H9 (cell line): Measurements from ENCODE around the gene SYT17. TPM values are rescaled to one million over a fixed set of nuclear protein-coding genes. Genes with fewer than 3 reads are reported as not detected.

Experiments used
- DNase-seq: peaks from one replicate; pipeline ENCODE4 v3.0.0-alpha.2; 2017
- H2AFZ ChIP-seq: one replicate; pipeline ENCODE4 v1.6.1; 2013; ENCODE audit warnings: mild to moderate bottlenecking, low read length, control low read depth, moderate library complexity
- H2AK5ac ChIP-seq: 2 replicates; pipeline ENCODE4 v1.6.1; 2013; ENCODE audit warnings: low read length, control low read depth, mixed read lengths; ENCODE audit not compliant: insufficient read length
- H2BK120ac ChIP-seq: one replicate; pipeline ENCODE4 v1.6.1; 2013; ENCODE audit warnings: low read depth, mild to moderate bottlenecking, low read length, control low read depth, inconsistent platforms; ENCODE audit not compliant: poor library complexity, severe bottlenecking
- H2BK12ac ChIP-seq: 2 replicates; pipeline ENCODE4 v1.6.1; 2013; ENCODE audit warnings: low read length, control low read depth, mixed read lengths, low read depth; ENCODE audit not compliant: insufficient read length
- H2BK15ac ChIP-seq: 2 replicates; pipeline ENCODE4 v1.6.1; 2013; ENCODE audit warnings: low read depth, low read length, control low read depth
- H2BK20ac ChIP-seq: one replicate; pipeline ENCODE4 v1.6.1; 2013; ENCODE audit warnings: low read depth, mild to moderate bottlenecking, low read length, control low read depth, inconsistent platforms; ENCODE audit not compliant: poor library complexity, severe bottlenecking
- H2BK5ac ChIP-seq: 2 replicates; pipeline ENCODE4 v1.6.1; 2013; ENCODE audit warnings: low read length, control low read depth, mixed read lengths; ENCODE audit not compliant: insufficient read length
- H3K14ac ChIP-seq: 2 replicates; pipeline ENCODE4 v1.6.1; 2013; ENCODE audit warnings: low read length, control low read depth; ENCODE audit not compliant: insufficient read depth
- H3K18ac ChIP-seq: 2 replicates; pipeline ENCODE4 v1.6.1; 2013; ENCODE audit warnings: low read depth, mild to moderate bottlenecking, mixed read lengths, low read length, control low read depth; ENCODE audit not compliant: insufficient read length
- H3K23ac ChIP-seq: 2 replicates; pipeline ENCODE4 v1.6.1; 2013; ENCODE audit warnings: low read length, control low read depth, mixed read lengths, low read depth; ENCODE audit not compliant: insufficient read length
- H3K23me2 ChIP-seq: 2 replicates; pipeline ENCODE4 v1.6.1; 2013; ENCODE audit warnings: low read depth, mild to moderate bottlenecking, mixed read lengths, low read length, control low read depth; ENCODE audit not compliant: insufficient read length, poor library complexity, severe bottlenecking
- H3K27ac ChIP-seq: 2 replicates; pipeline ENCODE4 v1.5.1; 2013; ENCODE audit warnings: low read length, control low read depth, mixed read lengths, low read depth; ENCODE audit not compliant: insufficient read length
- H3K27me3 ChIP-seq: 2 replicates; pipeline ENCODE4 v1.6.1; 2013; ENCODE audit warnings: low read length, control low read depth, inconsistent platforms; ENCODE audit not compliant: insufficient read depth
- H3K4ac ChIP-seq: 2 replicates; pipeline ENCODE4 v1.6.1; 2013; ENCODE audit warnings: low read depth, mild to moderate bottlenecking, control low read depth, inconsistent platforms, low read length, moderate library complexity
- H3K4me1 ChIP-seq: 2 replicates; pipeline ENCODE4 v1.6.1; 2013; ENCODE audit warnings: low read length, control low read depth, inconsistent platforms; ENCODE audit not compliant: insufficient read depth
- H3K4me2 ChIP-seq: 2 replicates; pipeline ENCODE4 v1.6.1; 2013; ENCODE audit warnings: low read length, control low read depth, mixed read lengths; ENCODE audit not compliant: insufficient read length, insufficient read depth
- H3K56ac ChIP-seq: 2 replicates; pipeline ENCODE4 v1.6.1; 2013; ENCODE audit warnings: low read depth, mild to moderate bottlenecking, mixed read lengths, low read length, control low read depth; ENCODE audit not compliant: insufficient read length
- H3K79me1 ChIP-seq: 2 replicates; pipeline ENCODE4 v1.6.1; 2013; ENCODE audit warnings: low read depth, mild to moderate bottlenecking, moderate library complexity, low read length, control low read depth, inconsistent platforms; ENCODE audit not compliant: insufficient read depth, poor library complexity, severe bottlenecking
- H3K79me2 ChIP-seq: 2 replicates; pipeline ENCODE4 v1.6.1; 2013; ENCODE audit warnings: low read length, control low read depth, inconsistent platforms; ENCODE audit not compliant: insufficient read depth
- H3K9ac ChIP-seq: 2 replicates; pipeline ENCODE4 v1.6.1; 2013; ENCODE audit warnings: low read length, control low read depth, mixed read lengths; ENCODE audit not compliant: insufficient read length; ENCODE audit errors: extremely low read depth
- H3K9me3 ChIP-seq: one replicate; pipeline ENCODE4 v1.6.1; 2013; ENCODE audit warnings: low read depth, low read length, inconsistent platforms; ENCODE audit not compliant: control insufficient read depth
- H3T11ph ChIP-seq: one replicate; pipeline ENCODE4 v1.6.1; 2013; ENCODE audit warnings: mild to moderate bottlenecking, low read length, control low read depth, inconsistent platforms
- H4K20me1 ChIP-seq: one replicate; pipeline ENCODE4 v1.6.1; 2013; ENCODE audit not compliant: control insufficient read depth, insufficient read length, insufficient read depth
- H4K5ac ChIP-seq: 2 replicates; pipeline ENCODE4 v1.6.1; 2013; ENCODE audit warnings: low read depth, mild to moderate bottlenecking, mixed read lengths, low read length, control low read depth; ENCODE audit not compliant: insufficient read length
- H4K8ac ChIP-seq: replicated peaks from 2 replicates; pipeline ENCODE4 v1.6.1; 2013; ENCODE audit warnings: low read length, control low read depth, mixed read lengths, low read depth; ENCODE audit not compliant: insufficient read length
- H4K91ac ChIP-seq: 2 replicates; pipeline ENCODE4 v1.6.1; 2013; ENCODE audit warnings: low read depth, mild to moderate bottlenecking, moderate library complexity, mixed read lengths, low read length, control low read depth; ENCODE audit not compliant: insufficient read length
- H3K27ac Mint-ChIP-seq, 3 experiments: 2 replicates in 2 of 3; 3 replicates in 1 of 3; pipeline ENCODE4 v1.8.0; 2020 to 2021; ENCODE audit warnings: mixed read lengths in 3 of 3, mild to moderate bottlenecking in 1 of 3, moderate library complexity in 1 of 3
- H3K27me3 Mint-ChIP-seq: 2 replicates; pipeline ENCODE4 v1.8.0; 2021; ENCODE audit warnings: low read depth, mild to moderate bottlenecking, moderate library complexity, mixed read lengths
- H3K36me3 Mint-ChIP-seq, 3 experiments: 2 replicates in 2 of 3; 3 replicates in 1 of 3; pipeline ENCODE4 v1.8.0; 2020 to 2021; ENCODE audit warnings: low read depth in 3 of 3, mixed read lengths in 3 of 3; ENCODE audit not compliant: insufficient read depth in 1 of 3
- H3K4me1 Mint-ChIP-seq, 2 experiments: 2 replicates each; pipeline ENCODE4 v1.8.0; 2020; ENCODE audit warnings: mixed read lengths in 2 of 2
- H3K4me3 Mint-ChIP-seq, 2 experiments: 2 replicates in 1 of 2; 3 replicates in 1 of 2; pipeline ENCODE4 v1.8.0; 2020 to 2021; ENCODE audit warnings: mild to moderate bottlenecking in 2 of 2, mixed read lengths in 2 of 2, moderate library complexity in 1 of 2
- H3K9me3 Mint-ChIP-seq, 2 experiments: 2 replicates in 1 of 2; 3 replicates in 1 of 2; pipeline ENCODE4 v1.8.0; 2020; ENCODE audit warnings: mild to moderate bottlenecking in 2 of 2, mixed read lengths in 2 of 2, moderate library complexity in 1 of 2
- CTCF ChIP-seq: fragments of 200-600 bp; sonication (generic); conservative IDR thresholded peaks from 3 replicates; pipeline ENCODE4 v1.8.0; 2021; ENCODE audit warnings: antibody characterized with exemption, mild to moderate bottlenecking
- WGBS: extraction: QIAGEN DNeasy Blood & Tissue Kit; methylation state at CpG from one replicate; pipeline ENCODE4 v1.1.7; 2013; ENCODE audit warnings: missing lambda C conversion rate, low lambda C conversion rate, mixed read lengths; ENCODE audit not compliant: insufficient read length; ENCODE audit errors: extremely low coverage; 5-methylcytosine and 5-hydroxymethylcytosine counted together
- total RNA-seq: library from RNA; stranded (reverse); gene quantifications from 2 replicates; pipeline ENCODE4 v1.2.1, GENCODE V29; 2021

Gene SYT17
- total RNA-seq, 1 experiment from 2014 or later, result 3.0 TPM

DNA sequence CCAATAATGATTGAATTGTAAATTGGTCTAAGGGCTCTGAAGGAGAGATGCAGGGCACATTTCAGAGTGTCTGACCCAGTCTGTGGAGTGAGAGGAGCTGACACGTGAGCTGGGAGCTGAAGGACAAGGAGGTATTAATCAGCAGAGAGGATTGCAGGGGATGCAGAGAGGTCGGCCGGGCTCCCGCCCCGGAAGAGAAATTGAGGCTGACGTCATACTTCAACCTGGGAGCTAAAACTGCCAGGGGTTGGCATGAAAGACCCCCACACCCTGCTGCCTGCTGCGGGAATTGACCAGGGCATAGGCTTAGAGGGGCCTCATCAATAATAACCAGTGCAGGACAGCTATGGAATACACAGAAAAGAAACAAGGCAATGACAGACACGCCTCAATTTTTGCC lies 63.8 kb downstream of the SYT17 start:
- peaks cover 4 to 22% (median 11%) of the 10 kb centered on the region in 3 experiments; a peak in 5 of 7 replicates for H3K36me3 Mint-ChIP-seq
- Histone ChIP-seq H4K20me1 (no peaks in the 10 kb centered on the region), H3K14ac (no peak overlapping the region), H2BK5ac (no peak overlapping the region), H3T11ph (no peak overlapping the region), H4K5ac (no peak overlapping the region), H3K4ac (no peak overlapping the region), H2BK120ac (no peak overlapping the region), H2AK5ac (no peak overlapping the region), H4K91ac (no peak overlapping the region), H3K23ac (no peak overlapping the region), H3K79me1 (no peaks in the 10 kb centered on the region), H3K56ac (no peak overlapping the region), H2BK20ac (no peak overlapping the region), H2BK12ac (no peak overlapping the region), H3K23me2 (no peaks in the 10 kb centered on the region), H3K27me3 (no peaks in the 10 kb centered on the region), H3K4me1 (peaks cover 5% of the 10 kb centered on the region; the same call in 1 of the 2 replicates), H3K18ac (no peak overlapping the region), H3K79me2 (no peaks in the 10 kb centered on the region), H3K9ac (no peak overlapping the region), H3K27ac (no peak overlapping the region), H2AFZ (no peak overlapping the region), H3K9me3 (peaks cover 8% of the 10 kb centered on the region), H4K8ac (no peak overlapping the region), H2BK15ac (no peak overlapping the region), H3K4me2 (no peak overlapping the region)
- TF ChIP-seq CTCF, result no peak
- peaks cover 2% of the 10 kb centered on the region; the same call in 1 of the 2 replicates for H3K27me3 Mint-ChIP-seq
- H3K4me3 Mint-ChIP-seq, result no peak overlapping the region
- peaks cover 22% of the 10 kb centered on the region in 2 experiments for H3K4me1 Mint-ChIP-seq
- peaks cover 17 to 19% of the 10 kb centered on the region in 2 experiments for H3K9me3 Mint-ChIP-seq
- DNase-seq, result no peak
- H3K27ac Mint-ChIP-seq, result peak overlapping the region in 2 of 3 experiments; percentile 21 to 42; a peak in 3 of 7 replicates
- WGBS, result no CpG with 5 or more reads among the region's 8 CpGs
